Breast epithelium (tissue), 3 donors: ENCODE measurements around the gene GPS2.

ENCODE experiments used
- CTCF ChIP-seq, 3 donors: fragments of 450-650 bp; IDR thresholded peaks; one replicate each; pipeline ENCODE4 v1.5.1; 2016 to 2017; ENCODE audit warnings: antibody characterized with exemption in 3 of 3, mild to moderate bottlenecking in 3 of 3, moderate library complexity in 3 of 3
- POLR2A ChIP-seq: fragments of 450-650 bp; IDR thresholded peaks from one replicate; pipeline ENCODE4 v1.6.1; 2016; ENCODE audit warnings: antibody characterized with exemption, mild to moderate bottlenecking, moderate library complexity

GRCh38 chr17:7295230-7296180 lies 19.7 kb downstream of the GPS2 start:
- TF ChIP-seq CTCF (IDR thresholded peaks at IDR 0.05): peak in 1 of 3 donors; percentile 17
- no peak for TF ChIP-seq POLR2A
